Testis (tissue), 3 donors: ENCODE results near the gene RHEB. TPM values are rescaled to one million over a fixed set of nuclear protein-coding genes. Genes with fewer than 3 reads are reported as not detected.

Experiments
- DNase-seq: peaks from one replicate; pipeline ENCODE4 v3.0.0-alpha.2; 2019
- H3K27ac ChIP-seq, 2 donors: fragments of 200-600 bp; sonication (generic); one replicate each; pipeline ENCODE4 v1.5.1; 2019
- H3K27me3 ChIP-seq: fragments of 200-600 bp; sonication (generic); one replicate; pipeline ENCODE4 v1.5.1; 2019
- H3K36me3 ChIP-seq: fragments of 200-600 bp; sonication (generic); one replicate; pipeline ENCODE4 v1.5.1; 2017; ENCODE audit warnings: low read depth; ENCODE audit errors: missing control alignments
- H3K4me1 ChIP-seq: fragments of 200-600 bp; sonication (generic); one replicate; pipeline ENCODE4 v1.5.1; 2019
- H3K4me3 ChIP-seq, 2 donors: fragments of 200-600 bp; sonication (generic); one replicate each; pipeline ENCODE4 v1.5.1; 2017 to 2019
- H3K9me3 ChIP-seq: fragments of 200-600 bp; sonication (generic); one replicate; pipeline ENCODE4 v1.5.1; 2017
- POLR2A ChIP-seq: fragments of 450-650 bp; IDR thresholded peaks from one replicate; pipeline ENCODE4 v1.6.1; 2017; ENCODE audit warnings: antibody characterized with exemption, mild to moderate bottlenecking, moderate library complexity
- WGBS, 2 donors: methylation state at CpG; one replicate each; pipeline ENCODE4 v1.1.5; 2018; 5-methylcytosine and 5-hydroxymethylcytosine counted together
- intact Hi-C: fragments of 100-400 bp; cut with DNase I; formaldehyde crosslinking; loops from one replicate; pipeline ENCODE4 v1.15.1; 2023; ENCODE audit warnings: low total_unique reads
- polyA plus RNA-seq: library from polyadenylated mRNA; stranded (reverse); fragments of 350-450 nt; fragmentation: Illumina TruSeq; extraction: RNeasy Lipid Tissue Mini Kit (QIAGEN cat#74804); gene quantifications from one replicate; pipeline ENCODE4 v1.2.3, GENCODE V29; 2014; ENCODE audit warnings: low read depth, low replicate concordance; ENCODE audit not compliant: insufficient read depth
- total RNA-seq, 2 donors: library from RNA; depleted of rRNA; stranded (reverse); fragments of >200 nt; gene quantifications; one replicate each; pipeline ENCODE4 v1.2.3, GENCODE V29; 2016
- TF ChIP-seq, protein P1 (sequence below), 3 experiments: fragments of 450-650 bp in 2 of 3; fragments of 200-600 bp in 1 of 3; sonication (generic) in 1 of 3; IDR thresholded peaks; one replicate each; pipeline ENCODE4 v1.5.1; 2016 to 2019; ENCODE audit warnings: antibody characterized with exemption in 3 of 3, mild to moderate bottlenecking in 2 of 3, moderate library complexity in 1 of 3

RHEB gene
- total and polyA plus RNA-seq, 3 donors from 2014 or later, result 59.4 to 88.1 (median 74.6) TPM

DNA sequence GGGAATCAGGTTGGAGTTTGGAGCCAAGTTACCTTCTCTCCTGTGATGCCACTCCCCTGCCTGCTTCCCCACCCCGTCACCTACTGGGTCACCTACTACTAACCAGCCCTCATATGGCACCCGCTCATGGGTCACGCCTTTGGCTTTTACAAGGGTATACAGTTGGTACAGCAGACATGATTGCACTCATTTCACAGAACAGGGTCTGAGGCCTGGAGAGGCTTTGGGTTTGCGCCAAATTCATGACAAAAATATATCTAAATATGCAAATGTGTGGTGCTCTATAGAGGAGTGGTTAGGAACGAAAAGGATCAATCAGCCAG, 90.5 kb downstream of the RHEB start:
- intact Hi-C loops, result no loop called here
- Histone ChIP-seq H3K27ac (no peak overlapping the region), H3K36me3 (no peaks in the 10 kb centered on the region), H3K27me3 (no peaks in the 10 kb centered on the region), H3K9me3 (no peaks in the 10 kb centered on the region), H3K4me1 (peaks cover 27% of the 10 kb centered on the region), H3K4me3 (no peak overlapping the region)
- no peak for TF ChIP-seq POLR2A
- TF ChIP-seq, protein P1, sequence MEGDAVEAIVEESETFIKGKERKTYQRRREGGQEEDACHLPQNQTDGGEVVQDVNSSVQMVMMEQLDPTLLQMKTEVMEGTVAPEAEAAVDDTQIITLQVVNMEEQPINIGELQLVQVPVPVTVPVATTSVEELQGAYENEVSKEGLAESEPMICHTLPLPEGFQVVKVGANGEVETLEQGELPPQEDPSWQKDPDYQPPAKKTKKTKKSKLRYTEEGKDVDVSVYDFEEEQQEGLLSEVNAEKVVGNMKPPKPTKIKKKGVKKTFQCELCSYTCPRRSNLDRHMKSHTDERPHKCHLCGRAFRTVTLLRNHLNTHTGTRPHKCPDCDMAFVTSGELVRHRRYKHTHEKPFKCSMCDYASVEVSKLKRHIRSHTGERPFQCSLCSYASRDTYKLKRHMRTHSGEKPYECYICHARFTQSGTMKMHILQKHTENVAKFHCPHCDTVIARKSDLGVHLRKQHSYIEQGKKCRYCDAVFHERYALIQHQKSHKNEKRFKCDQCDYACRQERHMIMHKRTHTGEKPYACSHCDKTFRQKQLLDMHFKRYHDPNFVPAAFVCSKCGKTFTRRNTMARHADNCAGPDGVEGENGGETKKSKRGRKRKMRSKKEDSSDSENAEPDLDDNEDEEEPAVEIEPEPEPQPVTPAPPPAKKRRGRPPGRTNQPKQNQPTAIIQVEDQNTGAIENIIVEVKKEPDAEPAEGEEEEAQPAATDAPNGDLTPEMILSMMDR (IDR thresholded peaks at IDR 0.05), result no peak
- 77 to 94% methylated on average over 5 of the region's 5 CpGs for WGBS, 2 donors
- DNase-seq, result no peak

DNA sequence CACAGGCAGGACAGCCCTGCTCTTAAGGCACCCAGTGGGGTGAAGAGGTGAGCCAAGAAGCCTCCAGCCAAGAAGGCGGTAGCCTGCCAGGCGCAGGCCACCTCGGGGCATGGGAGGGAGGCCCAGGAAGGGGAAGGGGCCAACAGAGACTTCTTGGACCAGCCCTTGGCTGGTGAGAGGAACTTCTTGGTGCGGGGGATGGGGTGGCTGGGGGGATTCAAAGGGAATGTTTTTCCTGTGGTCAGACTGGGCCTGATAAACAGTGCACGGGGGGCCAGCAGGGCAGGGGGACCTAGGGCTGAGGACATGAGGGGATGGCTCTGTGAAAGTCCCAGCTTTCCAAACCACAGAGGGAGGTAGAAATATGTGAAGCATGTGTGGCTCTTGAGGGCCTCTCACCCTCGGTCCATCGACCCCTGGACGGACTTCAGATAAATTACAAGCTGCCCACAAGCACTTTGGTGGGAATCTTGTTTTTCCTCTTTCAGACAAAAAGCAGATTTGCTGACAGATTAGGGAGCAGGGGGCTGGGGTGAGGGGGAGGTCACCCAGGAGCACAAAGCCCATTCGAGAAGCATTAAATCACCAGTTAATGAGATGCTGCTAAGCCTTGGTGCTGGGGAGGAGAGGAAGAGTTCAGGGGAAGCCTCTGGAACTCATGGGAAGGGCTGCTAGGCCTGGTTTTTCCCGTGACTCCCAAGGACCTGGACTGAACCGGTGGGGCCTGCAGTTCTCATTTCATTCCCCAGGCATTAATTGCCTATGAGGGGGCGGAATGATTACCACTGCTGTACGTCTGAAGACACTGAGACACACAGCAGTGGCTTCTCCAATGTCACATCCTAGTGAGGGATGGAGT, 91.1 kb downstream of the RHEB start:
- Histone ChIP-seq H3K27me3 (no peaks in the 10 kb centered on the region), H3K4me3 (no peak overlapping the region), H3K36me3 (no peaks in the 10 kb centered on the region), H3K4me1 (peaks cover 27% of the 10 kb centered on the region), H3K9me3 (no peaks in the 10 kb centered on the region), H3K27ac (peak overlapping the region; percentile 22 to 39)
- intact Hi-C loops, result no loop called here
- no peak for TF ChIP-seq POLR2A
- TF ChIP-seq, protein P1 (IDR thresholded peaks at IDR 0.05), result no peak
- 55% methylated on average over 11 to 13 of the region's 13 CpGs for WGBS, 2 donors
- peak; percentile 31 for DNase-seq

DNA sequence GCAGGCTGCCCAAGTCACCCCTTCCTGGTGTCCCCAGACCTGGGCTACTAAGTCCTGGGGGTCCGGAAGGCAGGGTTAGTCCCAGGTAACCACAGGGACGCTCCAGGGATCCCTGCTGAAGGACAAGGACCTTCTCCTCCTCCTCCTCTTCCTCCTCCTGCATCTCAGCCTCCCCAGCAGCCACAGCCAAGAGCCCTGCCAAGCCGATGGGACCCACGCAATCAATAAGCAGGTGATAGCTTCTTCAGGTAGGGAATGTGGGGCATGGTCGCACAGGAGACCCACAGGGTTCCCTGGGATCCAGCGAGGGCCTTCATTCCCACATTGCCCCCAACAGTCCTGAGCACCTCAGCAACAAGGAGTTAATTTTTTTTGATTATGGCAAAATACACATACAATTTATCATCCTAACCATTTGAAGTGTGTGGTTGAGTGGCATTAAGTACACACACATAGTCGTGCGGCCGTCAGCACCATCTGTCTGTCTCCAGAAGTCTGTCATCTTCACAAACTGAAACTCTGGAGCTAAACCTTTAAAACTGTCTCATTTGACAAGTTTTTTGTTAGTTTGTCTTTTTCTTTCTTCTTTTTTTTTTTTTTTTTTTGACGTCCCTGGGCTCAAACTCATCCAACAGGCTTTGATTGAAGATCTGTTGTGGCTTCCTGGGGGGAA, 91.9 kb downstream of the RHEB start:
- no peaks in the 10 kb centered on the region for H3K9me3 ChIP-seq
- no peak for DNase-seq
- H3K4me1 ChIP-seq, result peaks cover 27% of the 10 kb centered on the region
- intact Hi-C loops, result no loop called here
- H3K27me3 ChIP-seq, result no peaks in the 10 kb centered on the region
- no peak for TF ChIP-seq POLR2A
- TF ChIP-seq, protein P1 (IDR thresholded peaks at IDR 0.05), result no peak
- peak overlapping the region in 1 of 2 donors; percentile 22 for H3K27ac ChIP-seq
- H3K36me3 ChIP-seq, result no peaks in the 10 kb centered on the region
- 64 to 83% methylated on average over 8 to 10 of the region's 10 CpGs for WGBS, 2 donors
- no peak overlapping the region for H3K4me3 ChIP-seq

DNA sequence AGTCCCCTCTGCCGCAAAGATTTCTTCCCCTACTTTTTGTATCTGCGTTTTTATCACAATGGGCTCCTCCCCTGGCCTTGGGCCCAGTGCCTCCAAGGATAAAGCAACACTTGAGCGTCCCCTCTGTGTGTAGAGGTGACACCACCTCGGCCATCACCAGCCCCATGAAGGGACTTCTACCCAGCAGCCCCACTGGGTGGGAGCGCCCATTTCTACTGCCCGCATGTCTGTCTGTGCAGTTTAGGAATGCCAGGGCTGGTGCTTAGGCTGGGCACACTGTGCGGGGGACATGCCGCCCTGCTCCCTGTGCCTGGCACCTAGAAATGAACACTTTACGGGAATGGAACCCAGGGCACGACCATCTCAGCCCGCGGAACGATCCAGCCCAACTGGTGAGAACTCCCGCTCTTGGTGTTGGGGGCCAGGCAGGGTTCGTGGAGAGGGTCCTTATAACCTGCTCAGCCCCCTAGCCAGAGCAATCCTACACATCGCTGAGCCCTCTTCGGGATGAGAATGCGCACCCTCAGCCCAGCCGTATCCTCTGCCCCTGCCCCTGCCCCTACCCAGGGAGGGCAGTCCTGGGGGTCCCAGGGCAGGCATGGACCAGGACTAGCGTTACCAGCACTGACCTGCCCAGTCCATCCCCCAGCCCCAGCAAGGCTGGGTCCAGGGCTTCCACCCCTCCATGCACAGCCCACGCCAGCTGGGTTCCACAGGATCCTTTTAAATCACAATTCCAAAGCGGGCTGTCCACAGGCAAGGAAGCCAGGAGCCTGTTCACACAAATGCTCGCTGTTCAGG, 92.6 kb downstream of the RHEB start:
- Histone ChIP-seq H3K27ac (peak overlapping the region in 1 of 2 donors; percentile 45), H3K4me1 (peaks cover 27% of the 10 kb centered on the region), H3K27me3 (no peaks in the 10 kb centered on the region), H3K36me3 (no peaks in the 10 kb centered on the region), H3K9me3 (no peaks in the 10 kb centered on the region), H3K4me3 (no peak overlapping the region)
- intact Hi-C loops, result no loop called here
- no peak for DNase-seq
- WGBS, 2 donors, result 67 to 78% methylated on average over 12 to 22 of the region's 23 CpGs
- TF ChIP-seq, protein P1 (IDR thresholded peaks at IDR 0.05), result no peak
- no peak for TF ChIP-seq POLR2A
